HFF-Myc (cell line): ENCODE data around the gene ENO1.
"Not testable (repeated sequence)": the region's sequence is repeated elsewhere in the genome, so short reads cannot be mapped to it uniquely, and the experiment has no call there.

Source experiments
- DNase-seq: peaks from one replicate; pipeline ENCODE4 v3.0.0-alpha.2; 2011; ENCODE audit warnings: low read depth; ENCODE audit errors: extremely low read depth
- H3K4me3 ChIP-seq: replicated peaks from 2 replicates; pipeline ENCODE4 v1.5.1; 2011; ENCODE audit warnings: low read depth, mild to moderate bottlenecking, control low read depth, low read length
- CTCF ChIP-seq: IDR thresholded peaks from 2 replicates; pipeline ENCODE4 v1.5.1; 2012; ENCODE audit warnings: mild to moderate bottlenecking, low read depth, low read length, control low read depth; ENCODE audit errors: missing control alignments

The ENO1 gene

GRCh38 chr1:8878448-8878697, at the start of gene ENO1:
TSS of gene ENO1 (minus strand) at chr1:8878686. CDS start at chr1:8874908, 3,778 bp downstream.
- DNase-seq, result no peak
- peak within 1 kb of the TSS; percentile 92 for H3K4me3 ChIP-seq
- TF ChIP-seq CTCF, result no peak

GRCh38 chr1:8926707-8927694, 48.5 kb upstream of the ENO1 start:
- DNase-seq, result no peak
- no peak for TF ChIP-seq CTCF
- no peak overlapping the region for H3K4me3 ChIP-seq

- no peak for TF ChIP-seq CTCF
- no peak overlapping the region for H3K4me3 ChIP-seq
- DNase-seq, result no peak
These were observed 47.5 kb upstream of the ENO1 start for GRCh38 chr1:8925960-8926359.

GRCh38 chr1:8925406-8925805, 46.9 kb upstream of the ENO1 start:
- TF ChIP-seq CTCF, result no peak
- no peak for DNase-seq
- no peak overlapping the region for H3K4me3 ChIP-seq

- DNase-seq, result no peak
- no peak for TF ChIP-seq CTCF
- H3K4me3 ChIP-seq, result no peak overlapping the region
These were observed 44.5 kb upstream of the ENO1 start for GRCh38 chr1:8922962-8923361.

GRCh38 chr1:8917536-8917935, 39.0 kb upstream of the ENO1 start:
- DNase-seq, H3K4me3 ChIP-seq: not testable (repeated sequence)

- H3K4me3 ChIP-seq, result no peak overlapping the region
- DNase-seq, result no peak
- no peak for TF ChIP-seq CTCF
These were observed 37.0 kb upstream of the ENO1 start for GRCh38 chr1:8915446-8915845.
